Tibial nerve (tissue), 4 donors: ENCODE measurements around the gene ALDOB. TPM values are rescaled to one million over a fixed set of nuclear protein-coding genes. Genes with fewer than 3 reads are reported as not detected.

ENCODE experiments used
- DNase-seq, 2 donors: peaks; one replicate each; pipeline ENCODE4 v3.0.0-alpha.2; 2019; ENCODE audit warnings: low spot score in 2 of 2
- H3K27ac ChIP-seq, 4 donors: fragments of 200-600 bp; sonication (generic) in 3 of 4; one replicate each; pipeline ENCODE4 v1.5.1; 2017 to 2019; ENCODE audit warnings: mild to moderate bottlenecking in 1 of 4
- H3K27me3 ChIP-seq, 2 donors: fragments of 200-600 bp; sonication (generic) in 1 of 2; one replicate each; pipeline versions ENCODE4 v1.5.1 to v1.6.0; 2017 to 2019
- H3K36me3 ChIP-seq, 3 donors: fragments of 200-600 bp; sonication (generic); one replicate each; pipeline ENCODE4 v1.5.1; 2018 to 2019
- H3K4me1 ChIP-seq, 4 donors: fragments of 200-600 bp; sonication (generic) in 3 of 4; one replicate each; pipeline ENCODE4 v1.5.1; 2017 to 2019
- H3K4me3 ChIP-seq, 4 donors: fragments of 200-600 bp; sonication (generic) in 3 of 4; one replicate each; pipeline ENCODE4 v1.5.1; 2017 to 2019; ENCODE audit warnings: mild to moderate bottlenecking in 1 of 4, moderate library complexity in 1 of 4
- H3K9me3 ChIP-seq, 4 donors: fragments of 200-600 bp; sonication (generic) in 3 of 4; one replicate each; pipeline ENCODE4 v1.5.1; 2017 to 2019
- EP300 ChIP-seq, 2 donors: sonication (generic); formaldehyde crosslinking; IDR thresholded peaks; one replicate each; pipeline ENCODE4 v1.6.1; 2017; ENCODE audit warnings: antibody characterized with exemption in 2 of 2, mild to moderate bottlenecking in 1 of 2
- POLR2A ChIP-seq, 2 donors: fragments of 450-650 bp; IDR thresholded peaks; one replicate each; pipeline ENCODE4 v1.6.1; 2017; ENCODE audit warnings: antibody characterized with exemption in 2 of 2, mild to moderate bottlenecking in 2 of 2, moderate library complexity in 2 of 2
- WGBS, 2 donors: methylation state at CpG; one replicate each; pipeline ENCODE4 v1.1.5; 2018; 5-methylcytosine and 5-hydroxymethylcytosine counted together
- total RNA-seq, 4 donors: library from RNA; depleted of rRNA; stranded (reverse); fragments of >200 nt; gene quantifications; one replicate each; pipeline ENCODE4 v1.1.0, GENCODE V29; 2016
- TF ChIP-seq, protein P1 (sequence below), 5 experiments: fragments of 200-600 bp in 3 of 5; fragments of 450-650 bp in 2 of 5; sonication (generic) in 3 of 5; IDR thresholded peaks; one replicate each; pipeline ENCODE4 v1.5.1; 2016 to 2019; ENCODE audit warnings: antibody characterized with exemption in 5 of 5, mild to moderate bottlenecking in 3 of 5, moderate library complexity in 2 of 5

Gene ALDOB
- total RNA-seq, 4 donors from 2014 or later = not detected

DNA sequence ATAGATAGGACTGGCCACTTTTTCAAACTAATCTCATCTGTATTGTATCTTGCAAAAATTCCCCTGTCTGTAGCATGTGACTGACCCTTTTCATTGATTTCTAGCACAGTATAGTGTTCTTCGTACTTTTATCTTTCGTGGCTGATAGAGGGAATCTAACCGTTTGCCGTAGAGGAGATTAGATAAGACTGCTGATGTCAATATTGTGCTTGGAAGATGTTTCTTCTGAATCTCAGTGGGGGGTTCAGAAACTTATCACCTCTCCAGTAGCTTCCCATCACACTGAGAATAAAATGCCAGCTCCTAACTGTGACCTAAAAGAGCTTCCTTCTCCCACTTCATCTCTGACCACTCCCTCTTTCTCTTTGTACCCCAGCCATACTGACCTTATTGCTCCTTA lies 25.4 kb upstream of the ALDOB start:
- no peak for DNase-seq
- H3K27ac ChIP-seq = no peak overlapping the region
- H3K4me3 ChIP-seq = no peak overlapping the region
- no peaks in the 10 kb centered on the region for H3K9me3 ChIP-seq
- no peaks in the 10 kb centered on the region for H3K36me3 ChIP-seq
- TF ChIP-seq EP300 (IDR thresholded peaks at IDR 0.05) (no peak), POLR2A (IDR thresholded peaks at IDR 0.05) (no peak)
- TF ChIP-seq, protein P1, sequence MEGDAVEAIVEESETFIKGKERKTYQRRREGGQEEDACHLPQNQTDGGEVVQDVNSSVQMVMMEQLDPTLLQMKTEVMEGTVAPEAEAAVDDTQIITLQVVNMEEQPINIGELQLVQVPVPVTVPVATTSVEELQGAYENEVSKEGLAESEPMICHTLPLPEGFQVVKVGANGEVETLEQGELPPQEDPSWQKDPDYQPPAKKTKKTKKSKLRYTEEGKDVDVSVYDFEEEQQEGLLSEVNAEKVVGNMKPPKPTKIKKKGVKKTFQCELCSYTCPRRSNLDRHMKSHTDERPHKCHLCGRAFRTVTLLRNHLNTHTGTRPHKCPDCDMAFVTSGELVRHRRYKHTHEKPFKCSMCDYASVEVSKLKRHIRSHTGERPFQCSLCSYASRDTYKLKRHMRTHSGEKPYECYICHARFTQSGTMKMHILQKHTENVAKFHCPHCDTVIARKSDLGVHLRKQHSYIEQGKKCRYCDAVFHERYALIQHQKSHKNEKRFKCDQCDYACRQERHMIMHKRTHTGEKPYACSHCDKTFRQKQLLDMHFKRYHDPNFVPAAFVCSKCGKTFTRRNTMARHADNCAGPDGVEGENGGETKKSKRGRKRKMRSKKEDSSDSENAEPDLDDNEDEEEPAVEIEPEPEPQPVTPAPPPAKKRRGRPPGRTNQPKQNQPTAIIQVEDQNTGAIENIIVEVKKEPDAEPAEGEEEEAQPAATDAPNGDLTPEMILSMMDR (IDR thresholded peaks at IDR 0.05) = no peak
- H3K27me3 ChIP-seq = no peaks in the 10 kb centered on the region
- 86 to 88% methylated on average over 4 of the region's 4 CpGs for WGBS, 2 donors
- H3K4me1 ChIP-seq = peaks cover 0 to 9% (median 0%) of the 10 kb centered on the region in 4 donors

DNA sequence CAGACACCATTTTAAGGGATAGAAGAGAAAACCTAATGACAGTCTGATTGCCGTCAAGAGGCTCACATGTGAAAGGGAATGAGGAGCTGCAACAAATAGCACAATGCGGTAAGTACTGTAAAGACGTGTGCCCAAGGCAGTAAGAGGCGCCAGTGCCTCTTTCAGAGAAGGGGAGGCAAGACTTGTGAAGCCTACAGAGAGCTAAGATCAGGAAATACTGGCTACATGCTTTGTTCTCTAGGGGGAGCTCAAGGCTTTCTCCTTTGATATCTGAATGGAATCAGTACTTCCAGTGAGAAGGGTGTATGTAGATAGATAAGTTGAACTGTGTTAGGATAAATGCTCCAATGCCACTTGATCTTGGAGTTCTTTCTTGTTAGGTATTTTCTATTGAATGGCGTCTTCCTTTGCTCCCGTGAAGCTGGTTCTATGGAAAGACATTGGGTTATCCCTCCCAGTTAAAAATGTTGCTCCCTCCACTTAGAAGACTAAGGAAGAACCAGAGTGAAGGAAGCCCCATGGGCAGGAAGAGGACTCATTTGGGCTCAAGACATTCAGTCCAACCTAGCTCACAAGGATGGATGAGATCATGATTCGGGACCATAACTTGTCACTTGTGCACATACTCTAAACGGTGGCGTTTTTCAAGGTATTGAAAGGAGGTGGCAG lies 23.5 kb upstream of the ALDOB start:
- TF ChIP-seq EP300 (IDR thresholded peaks at IDR 0.05) (no peak), POLR2A (IDR thresholded peaks at IDR 0.05) (no peak)
- TF ChIP-seq, protein P1 (IDR thresholded peaks at IDR 0.05) = peak; percentile 41 to 69 (median 67)
- WGBS, 2 donors = 43 to 45% methylated on average over 9 of the region's 9 CpGs
- H3K4me1 ChIP-seq = no peaks in the 10 kb centered on the region

DNA sequence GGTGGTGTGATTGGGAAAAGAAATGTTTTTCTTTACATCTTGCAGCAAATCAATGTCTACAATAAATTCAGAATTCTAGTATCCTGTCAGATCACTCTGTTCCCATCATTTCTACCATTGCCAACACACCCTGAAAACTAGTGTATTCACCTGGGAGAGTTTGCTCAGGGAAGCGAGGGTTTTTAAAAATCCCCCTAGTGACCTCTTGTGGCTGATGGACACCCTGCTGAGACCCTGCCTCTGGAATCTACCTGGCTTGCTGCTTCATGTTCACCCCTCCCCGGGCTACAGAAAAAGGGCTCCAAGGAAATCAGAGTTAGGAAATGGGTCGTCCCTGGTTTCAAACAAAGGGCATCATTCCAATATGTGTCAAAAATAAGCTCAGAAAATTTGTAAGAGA lies 21.4 kb upstream of the ALDOB start:
- WGBS, 2 donors = 31 to 41% methylated on average over 3 of the region's 3 CpGs
- no peak for DNase-seq
- Histone ChIP-seq H3K4me1 (no peaks in the 10 kb centered on the region), H3K27ac (no peak overlapping the region), H3K4me3 (no peak overlapping the region), H3K36me3 (no peaks in the 10 kb centered on the region), H3K9me3 (no peaks in the 10 kb centered on the region), H3K27me3 (no peaks in the 10 kb centered on the region)
- no peak for TF ChIP-seq EP300 (IDR thresholded peaks at IDR 0.05)
- TF ChIP-seq POLR2A (IDR thresholded peaks at IDR 0.05) = no peak
- TF ChIP-seq, protein P1 (IDR thresholded peaks at IDR 0.05) = no peak

More for the DNA sequence above, 23.5 kb upstream of the ALDOB start:
- Histone ChIP-seq H3K36me3 (no peaks in the 10 kb centered on the region), H3K4me3 (no peak overlapping the region), H3K27ac (no peak overlapping the region), H3K9me3 (no peaks in the 10 kb centered on the region), H3K27me3 (no peaks in the 10 kb centered on the region)
- DNase-seq = peak in 1 of 2 donors; percentile 24

DNA sequence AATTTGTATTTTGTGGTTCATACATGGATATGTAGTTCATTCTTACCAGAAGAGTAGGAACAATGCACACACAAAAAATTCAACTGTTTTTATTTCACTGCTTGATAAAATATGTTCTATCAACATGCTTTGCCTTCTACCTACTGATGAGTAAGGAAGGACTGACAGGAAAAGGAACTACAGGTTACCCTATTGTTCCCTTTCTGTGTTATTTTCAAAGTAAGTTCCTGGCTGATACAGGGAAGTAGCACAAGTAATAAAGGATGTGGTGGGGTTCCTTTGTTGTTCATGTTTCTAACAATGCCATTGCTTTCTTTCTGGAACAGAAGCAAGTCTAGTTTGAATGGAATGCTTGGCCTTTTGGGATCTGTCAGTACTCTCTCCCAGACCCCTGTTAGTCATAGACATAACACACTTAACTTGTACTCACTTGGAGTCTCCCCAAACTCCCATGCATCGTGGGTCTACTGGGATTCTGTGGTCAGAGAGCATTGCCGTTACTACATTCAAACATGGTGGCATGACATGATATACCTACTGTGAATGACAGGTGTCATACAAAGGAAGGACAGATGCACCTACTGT lies 20.2 kb upstream of the ALDOB start:
- Histone ChIP-seq H3K27ac (no peak overlapping the region), H3K4me1 (no peaks in the 10 kb centered on the region), H3K4me3 (no peak overlapping the region), H3K9me3 (no peaks in the 10 kb centered on the region), H3K27me3 (no peaks in the 10 kb centered on the region), H3K36me3 (no peaks in the 10 kb centered on the region)
- 31 to 60% methylated on average over 2 of the region's 2 CpGs for WGBS, 2 donors
- no peak for DNase-seq
- TF ChIP-seq EP300 (IDR thresholded peaks at IDR 0.05) (no peak), POLR2A (IDR thresholded peaks at IDR 0.05) (no peak)
- TF ChIP-seq, protein P1 (IDR thresholded peaks at IDR 0.05) = no peak

DNA sequence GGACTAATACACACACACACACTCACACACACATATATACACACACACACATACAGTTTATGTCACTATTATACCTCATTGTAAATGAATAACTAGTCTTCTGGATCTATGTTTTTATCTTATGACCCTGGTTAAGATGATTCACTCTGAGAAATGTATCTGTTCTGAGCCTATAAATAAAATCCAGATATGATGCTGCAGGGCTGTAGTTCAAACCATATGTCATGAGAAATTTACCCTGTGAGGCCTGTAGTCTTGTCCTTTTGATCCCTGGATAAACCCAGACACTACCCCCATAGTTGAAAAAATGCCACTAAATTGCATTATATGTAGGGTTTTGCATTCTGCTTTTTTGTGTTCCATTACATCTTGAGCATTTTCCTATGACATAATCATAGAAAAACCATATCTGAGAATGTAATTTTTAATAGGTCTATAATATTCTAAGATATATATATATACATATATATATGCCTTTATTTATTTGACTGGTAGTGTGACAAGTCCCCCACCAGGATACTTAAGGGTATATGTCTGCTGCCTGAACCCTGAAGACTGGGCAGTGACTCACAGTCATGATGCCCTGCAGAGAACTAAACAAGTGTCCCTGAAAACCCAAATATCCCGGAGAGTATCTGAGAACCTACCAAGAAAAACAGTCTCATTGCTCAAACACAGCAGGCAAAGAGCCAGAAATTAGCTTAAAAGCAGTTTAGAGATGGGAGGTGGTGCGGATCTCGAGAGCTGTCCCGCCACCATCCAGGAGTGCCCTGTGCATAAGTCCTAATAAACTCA lies 18.4 kb upstream of the ALDOB start:
- H3K27me3 ChIP-seq = no peaks in the 10 kb centered on the region
- H3K4me3 ChIP-seq = no peak overlapping the region
- H3K27ac ChIP-seq = no peak overlapping the region
- no peaks in the 10 kb centered on the region for H3K9me3 ChIP-seq
- H3K4me1 ChIP-seq = peaks cover 0 to 3% (median 0%) of the 10 kb centered on the region in 4 donors
- TF ChIP-seq, protein P1 (IDR thresholded peaks at IDR 0.05) = no peak
- TF ChIP-seq EP300 (IDR thresholded peaks at IDR 0.05) = no peak
- no peak for TF ChIP-seq POLR2A (IDR thresholded peaks at IDR 0.05)
- WGBS, 2 donors = 75 to 87% methylated on average over 4 of the region's 4 CpGs
- no peak for DNase-seq
- no peaks in the 10 kb centered on the region for H3K36me3 ChIP-seq
